HepG2 (cell line): ENCODE data around the gene TMEM50B. TPM values are rescaled to one million over a fixed set of nuclear protein-coding genes. Genes with fewer than 3 reads are reported as not detected.

Source experiments
- ATAC-seq: fragments of 200-7000 bp; cut with Tn5 transposase; 3 replicates; pipeline ENCODE4 v1.9.1; 2020; ENCODE audit warnings: mild to moderate bottlenecking, moderate library complexity
- BruUV-seq: library from RNA; stranded (reverse); fragments of 400-500 nt; replicated peaks from 2 replicates; lab custom pipeline; 2021; lab: Mats Ljungman, UMichigan
- CTCF ChIA-PET: fragments of 300-600 bp; formaldehyde crosslinking; extraction: SDS; loops from one replicate; lab custom pipeline; 2021; ENCODE audit warnings: low total read pairs, inconsistent platforms, low intra/inter-chr PET ratio; lab: Yijun Ruan, JAX
- POLR2A ChIA-PET: fragments of 350-600 bp; sonication (Branson Sonifier 250); formaldehyde crosslinking; loops from one replicate; lab custom pipeline; 2020; ENCODE audit warnings: antibody characterized with exemption, inconsistent platforms; lab: Yijun Ruan, JAX
- DNase-seq: peaks from one replicate; pipeline ENCODE4 v3.0.0-alpha.2; 2015; ENCODE audit warnings: low spot score
- FAIRE-seq: peaks from 3 replicates; lab custom pipeline; 2011; peaks lifted over from hg19 to GRCh38; lab: Jason Lieb, UNC
- H2AFZ ChIP-seq: one replicate; pipeline ENCODE4 v1.6.1; 2011; ENCODE audit warnings: low read length, inconsistent platforms
- H3K27ac ChIP-seq: fragments of 300-600 bp; 3 replicates; pipeline ENCODE4 v1.8.0; 2011; ENCODE audit warnings: mixed run types, mild to moderate bottlenecking, mixed read lengths, low read length, inconsistent platforms; ENCODE audit not compliant: insufficient read depth; ENCODE audit errors: extremely low read length
- H3K27me3 ChIP-seq, 2 experiments: fragments of 200-600 bp in 1 of 2; 2 replicates in 1 of 2; 3 replicates in 1 of 2; pipeline versions ENCODE4 v1.6.0 to v1.8.0; 2011; ENCODE audit warnings: low read length in 2 of 2, mild to moderate bottlenecking in 2 of 2, moderate library complexity in 2 of 2, inconsistent platforms in 1 of 2; ENCODE audit not compliant: insufficient read depth in 2 of 2, control insufficient read depth in 1 of 2
- H3K36me3 ChIP-seq, 2 experiments: fragments of 200-600 bp in 1 of 2; replicated peaks in 1 of 2; 2 replicates in 1 of 2; 3 replicates in 1 of 2; pipeline versions ENCODE4 v1.5.1 to v1.8.0; 2011; ENCODE audit warnings: low read length in 2 of 2, inconsistent platforms in 1 of 2; ENCODE audit not compliant: insufficient read depth in 2 of 2, control insufficient read depth in 1 of 2
- H3K4me1 ChIP-seq: 2 replicates; pipeline ENCODE4 v1.5.1; 2012; ENCODE audit warnings: low read length, inconsistent platforms; ENCODE audit not compliant: insufficient read depth
- H3K4me2 ChIP-seq: 2 replicates; pipeline ENCODE4 v1.6.0; 2011; ENCODE audit warnings: low read depth, low read length, inconsistent platforms
- H3K4me3 ChIP-seq, 3 experiments: fragments of 200-600 bp in 1 of 3; sonication (generic), shearing (Covaris generic) in 1 of 3; replicated peaks in 1 of 3; 2 replicates each; pipeline ENCODE4 v1.5.1; 2011 to 2016; ENCODE audit warnings: low read length in 3 of 3, inconsistent platforms in 2 of 3, low read depth in 2 of 3, mild to moderate bottlenecking in 2 of 3, control low read depth in 1 of 3, mixed read lengths in 1 of 3; ENCODE audit not compliant: insufficient read depth in 1 of 3
- H3K79me2 ChIP-seq: one replicate; pipeline ENCODE4 v1.6.1; 2011; ENCODE audit warnings: low read length, inconsistent platforms; ENCODE audit not compliant: insufficient read depth
- H3K9ac ChIP-seq: 2 replicates; pipeline ENCODE4 v1.6.0; 2011; ENCODE audit warnings: mild to moderate bottlenecking, low read depth, low read length, inconsistent platforms; ENCODE audit not compliant: insufficient read depth
- H3K9me3 ChIP-seq: 2 replicates; pipeline ENCODE4 v1.5.1; 2012; ENCODE audit warnings: mild to moderate bottlenecking, low read length
- H4K20me1 ChIP-seq: 2 replicates; pipeline ENCODE4 v1.6.0; 2011; ENCODE audit warnings: inconsistent platforms, mild to moderate bottlenecking, low read length, moderate library complexity; ENCODE audit not compliant: insufficient read depth
- ATAD3A ChIP-seq: sonication (generic); formaldehyde crosslinking; IDR thresholded peaks from 2 replicates; pipeline ENCODE4 v1.4.0; 2020; ENCODE audit warnings: missing genetic modification reagents
- BCL3 ChIP-seq: sonication (generic); formaldehyde crosslinking; IDR thresholded peaks from 2 replicates; pipeline ENCODE4 v1.5.1; 2020; ENCODE audit warnings: mild to moderate bottlenecking, missing genetic modification reagents, moderate library complexity
- DNMT1 ChIP-seq: sonication (generic); formaldehyde crosslinking; IDR thresholded peaks from 2 replicates; pipeline ENCODE4 v1.5.1; 2020; ENCODE audit warnings: mild to moderate bottlenecking, missing genetic modification reagents
- EHMT2 ChIP-seq: fragments of 200-600 bp; sonication (generic); IDR thresholded peaks from 2 replicates; pipeline ENCODE4 v1.7.0; 2017; ENCODE audit warnings: antibody characterized with exemption, low read depth, low read length, borderline replicate concordance
- GABPB1 ChIP-seq: IDR thresholded peaks from 2 replicates; pipeline ENCODE4 v1.6.1; 2016; ENCODE audit warnings: mild to moderate bottlenecking, missing genetic modification reagents, moderate library complexity, missing compliant biosample characterization
- MTA3 ChIP-seq: sonication (generic); formaldehyde crosslinking; IDR thresholded peaks from 2 replicates; pipeline ENCODE4 v1.4.0; 2020; ENCODE audit warnings: missing genetic modification reagents
- MTF1 ChIP-seq: sonication (generic); formaldehyde crosslinking; IDR thresholded peaks from 2 replicates; pipeline ENCODE4 v1.5.0; 2020; ENCODE audit warnings: missing genetic modification reagents
- NR2F6 ChIP-seq, 2 experiments: IDR thresholded peaks; 2 replicates each; pipeline ENCODE4 v1.6.1; 2016; ENCODE audit warnings: antibody characterized with exemption in 1 of 2, mild to moderate bottlenecking in 1 of 2
- SP5 ChIP-seq: IDR thresholded peaks from 2 replicates; pipeline ENCODE4 v1.6.1; 2016; ENCODE audit warnings: low read depth, borderline replicate concordance
- THRA ChIP-seq: sonication (generic); formaldehyde crosslinking; IDR thresholded peaks from 2 replicates; pipeline ENCODE4 v1.4.0; 2020; ENCODE audit warnings: missing genetic modification reagents, borderline replicate concordance
- ZBTB7B ChIP-seq: sonication (generic); formaldehyde crosslinking; IDR thresholded peaks from 2 replicates; pipeline ENCODE4 v1.4.0; 2020; ENCODE audit warnings: missing genetic modification reagents
- ZNF20 ChIP-seq: sonication (generic); formaldehyde crosslinking; IDR thresholded peaks from 2 replicates; pipeline ENCODE4 v1.4.0; 2020; ENCODE audit warnings: mild to moderate bottlenecking, moderate library complexity, missing genetic modification reagents
- WGBS: methylation state at CpG from one replicate; pipeline ENCODE4 v1.1.6; 2017; ENCODE audit warnings: low lambda C conversion rate; 5-methylcytosine and 5-hydroxymethylcytosine counted together
- in situ Hi-C: cut with HindIII; loops from 2 replicates; pipeline ENCODE4 v1.10.0; 2017; ENCODE audit warnings: low pct_unique_long_range_greater_than_20kb; ENCODE audit not compliant: extremely low pct_ligation_motif_present
- intact Hi-C: fragments of 100-400 bp; cut with micrococcal nuclease; formaldehyde crosslinking; loops from one replicate; pipeline ENCODE4 v1.10.0; 2022; ENCODE audit not compliant: unreplicated experiment
- polyA plus RNA-seq, 8 experiments: library from polyadenylated mRNA; depleted of rRNA in 3 of 8; stranded (reverse) in 7 of 8; unstranded in 1 of 8; fragments of >200 nt; fragmentation: Illumina TruSeq in 4 of 8; extraction: Trizol in 4 of 8; gene quantifications; 2 replicates each; pipeline versions ENCODE4 v1.2.1 to v1.2.3, GENCODE V29; 2011 to 2016; ENCODE audit warnings: low read depth in 4 of 8, missing spikeins in 1 of 8, mixed read lengths in 1 of 8; ENCODE audit not compliant: insufficient read depth in 1 of 8
- total RNA-seq, 5 experiments: library from RNA; depleted of rRNA; stranded (reverse); fragments of >200 nt; fragmentation: Illumina TruSeq; extraction: Trizol; gene quantifications; 2 replicates each; pipeline ENCODE4 v1.2.3, GENCODE V29; 2016; ENCODE audit warnings: low read depth in 1 of 5

TMEM50B gene
- total and polyA plus RNA-seq, 2 of the 13 experiments (the other 11 are each of a cell fraction or from before 2014, with no cell fraction given): 29.9 to 46.3 TPM

GRCh38 chr21:33437140-33437539, 42.6 kb downstream of the TMEM50B start:
- intact Hi-C loops: no loop called here
- H3K27ac ChIP-seq: no peak overlapping the region
- in situ Hi-C loops: no loop called here
- no peak overlapping the region for H2AFZ ChIP-seq
- CTCF ChIA-PET: no interaction called here
- 96% methylated on average over 6 of the region's 6 CpGs for WGBS
- H3K4me3 ChIP-seq: no peak overlapping the region
- no peak for DNase-seq
- no peaks in the 10 kb centered on the region for H3K27me3 ChIP-seq
- POLR2A ChIA-PET: no interaction called here
- no peaks in the 10 kb centered on the region for H3K4me1 ChIP-seq
- no peak for ATAC-seq
- no peaks in the 10 kb centered on the region for H3K9me3 ChIP-seq
- H3K4me2 ChIP-seq: no peak overlapping the region
- BruUV-seq: no TSS peak
- TF ChIP-seq NR2F6 (IDR thresholded peaks at IDR 0.05) (no peak), NR2F6 (CRISPR knock-in tag; IDR thresholded peaks at IDR 0.05) (no peak), GABPB1 (CRISPR knock-in tag) (no peak), ZNF20 (CRISPR knock-in tag) (no peak), THRA (no peak), SP5 (CRISPR knock-in tag) (no peak), ZBTB7B (CRISPR knock-in tag) (no peak), EHMT2 (no peak), MTA3 (no peak), BCL3 (no peak), MTF1 (no peak), DNMT1 (CRISPR knock-in tag) (no peak), ATAD3A (CRISPR knock-in tag) (no peak)
- TF ChIP-seq, all 625 proteins: peak for 0
- Histone ChIP-seq H4K20me1 (no peaks in the 10 kb centered on the region), H3K36me3 (peaks cover 16 to 49% of the 10 kb centered on the region in 2 experiments), H3K9ac (no peak overlapping the region), H3K79me2 (no peaks in the 10 kb centered on the region)
- FAIRE-seq: no peak
